ENCODE data around the gene TRIM2. TPM values are rescaled to one million over a fixed set of nuclear protein-coding genes. Genes with fewer than 3 reads are reported as not detected.

TRIM2 gene
- 34.6 and 78.5 TPM in 2 replicates for total RNA-seq (ENCODE audit: low replicate concordance)

GRCh38 chr4:153204247-153204671, at the start of gene TRIM2:
TSS of gene TRIM2 (plus strand) at chr4:153204443. CDS start at chr4:153204531, 88 bp downstream.
- peak within 1 kb of the TSS; percentile 57 for H3K4me3 ChIP-seq (ENCODE audit: low read depth, low read length)
- TF ChIP-seq CTCF (IDR thresholded peaks at IDR 0.05; ENCODE audit: insufficient read depth, low read length): no peak
- DNase-seq (ENCODE audit: low read depth): peak; percentile 79

GRCh38 chr4:153155686-153156085, 48.6 kb upstream of the TRIM2 start:
- TF ChIP-seq CTCF (IDR thresholded peaks at IDR 0.05; ENCODE audit: insufficient read depth, low read length): no peak
- no peak for DNase-seq (ENCODE audit: low read depth)

GRCh38 chr4:153156263-153156662, 48.0 kb upstream of the TRIM2 start:
- no peak overlapping the region for H3K4me3 ChIP-seq (ENCODE audit: low read depth, low read length)
- no peak for TF ChIP-seq CTCF (IDR thresholded peaks at IDR 0.05; ENCODE audit: insufficient read depth, low read length)
- no peak for DNase-seq (ENCODE audit: low read depth)

More at GRCh38 chr4:153155686-153156085, 48.6 kb upstream of the TRIM2 start:
- H3K4me3 ChIP-seq (ENCODE audit: low read depth, low read length): no peak overlapping the region

- H3K4me3 ChIP-seq (ENCODE audit: low read depth, low read length): no peak overlapping the region
- no peak for TF ChIP-seq CTCF (IDR thresholded peaks at IDR 0.05; ENCODE audit: insufficient read depth, low read length)
- DNase-seq (ENCODE audit: low read depth): no peak
Observed at GRCh38 chr4:153156721-153157120, 47.5 kb upstream of the TRIM2 start.

- TF ChIP-seq CTCF (IDR thresholded peaks at IDR 0.05; ENCODE audit: insufficient read depth, low read length): peak; percentile 37
- no peak for DNase-seq (ENCODE audit: low read depth)
Observed at GRCh38 chr4:153159016-153159415, 45.2 kb upstream of the TRIM2 start.

GRCh38 chr4:153159728-153160221, 44.5 kb upstream of the TRIM2 start:
- H3K4me3 ChIP-seq (ENCODE audit: low read depth, low read length): no peak overlapping the region

More at GRCh38 chr4:153159016-153159415, 45.2 kb upstream of the TRIM2 start:
- no peak overlapping the region for H3K4me3 ChIP-seq (ENCODE audit: low read depth, low read length)

More at GRCh38 chr4:153159728-153160221, 44.5 kb upstream of the TRIM2 start:
- peak; percentile 89 for DNase-seq (ENCODE audit: low read depth)
- no peak for TF ChIP-seq CTCF (IDR thresholded peaks at IDR 0.05; ENCODE audit: insufficient read depth, low read length)

All from fibroblast of the aortic adventitia (primary cell).